Hindlimb muscle (tissue), 1 donor: ENCODE data around the gene PJA2. TPM values are rescaled to one million over a fixed set of nuclear protein-coding genes. Genes with fewer than 3 reads are reported as not detected.
"Not testable (repeated sequence)": the region's sequence is repeated elsewhere in the genome, so short reads cannot be mapped to it uniquely, and the experiment has no call there.

Source experiments
- DNase-seq: peaks from one replicate; pipeline ENCODE4 v3.0.0-alpha.2; 2013
- polyA plus RNA-seq: library from polyadenylated mRNA; unstranded; fragments of 120-200 nt; gene quantifications from one replicate; pipeline ENCODE4 v1.2.1, GENCODE V29; 2013; ENCODE audit not compliant: insufficient read length

PJA2 gene
- polyA plus RNA-seq, 1 donor, result 110 TPM

- no peak for DNase-seq
These were observed 105.5 kb downstream of the PJA2 start for GRCh38 chr5:109304309-109304708.

GRCh38 chr5:109300367-109300766 is 109.4 kb downstream of the PJA2 start:
- DNase-seq, result no peak

GRCh38 chr5:109299557-109299956 is 110.2 kb downstream of the PJA2 start:
- DNase-seq, result no peak

GRCh38 chr5:109298794-109299193 is 111.0 kb downstream of the PJA2 start:
- DNase-seq, result no peak

- DNase-seq, result no peak
These were observed 111.9 kb downstream of the PJA2 start for GRCh38 chr5:109297900-109298299.

GRCh38 chr5:109291090-109291489 is 118.7 kb downstream of the PJA2 start:
- no peak for DNase-seq

GRCh38 chr5:109290231-109290630 is 119.5 kb downstream of the PJA2 start:
- no peak for DNase-seq

- not testable (repeated sequence) for DNase-seq
These were observed 123.1 kb downstream of the PJA2 start for GRCh38 chr5:109286628-109287027.
